Forelimb muscle (tissue), 1 donor: ENCODE measurements around the gene ARHGAP26. TPM values are rescaled to one million over a fixed set of nuclear protein-coding genes. Genes with fewer than 3 reads are reported as not detected.
A peak's percentile ranks its signal among the peaks of the same experiment; 100 is the strongest.
"Not testable (repeated sequence)": the region's sequence is repeated elsewhere in the genome, so short reads cannot be mapped to it uniquely, and the experiment has no call there.

Experiments
- DNase-seq: peaks from one replicate; pipeline ENCODE4 v3.0.0-alpha.2; 2013; ENCODE audit warnings: low read depth
- polyA plus RNA-seq: library from polyadenylated mRNA; unstranded; fragments of 120-200 nt; gene quantifications from one replicate; pipeline ENCODE4 v1.2.1, GENCODE V29; 2013; ENCODE audit not compliant: insufficient read length

The ARHGAP26 gene
- polyA plus RNA-seq, 1 donor = 11.9 TPM

- DNase-seq = no peak
Measured at GRCh38 chr5:142904416-142904815, 134.2 kb downstream of the ARHGAP26 start.

DNA sequence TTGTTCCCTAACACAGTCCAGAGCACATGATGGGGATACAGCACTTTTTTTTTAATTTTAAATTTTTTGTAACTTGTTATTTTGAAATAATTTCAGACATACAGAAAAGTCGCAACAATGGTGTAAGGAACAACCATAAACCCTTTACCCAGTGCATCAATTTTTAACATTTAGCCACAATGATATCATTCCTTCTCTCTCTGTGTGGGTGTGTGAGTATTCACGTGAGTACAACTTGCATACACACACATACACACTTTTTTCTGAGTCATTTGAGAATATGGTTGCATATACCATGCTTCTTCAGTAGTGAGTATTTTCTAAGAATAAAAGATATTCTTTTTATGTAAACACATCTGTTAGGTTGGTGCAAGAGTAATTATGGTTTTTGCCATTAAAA is 135.2 kb downstream of the ARHGAP26 start:
- no peak for DNase-seq

- DNase-seq = peak; percentile 82
Measured at GRCh38 chr5:142906863-142907671, 136.9 kb downstream of the ARHGAP26 start.

- no peak for DNase-seq
Measured at GRCh38 chr5:142908659-142909058, 138.5 kb downstream of the ARHGAP26 start.

- DNase-seq = no peak
Measured at GRCh38 chr5:142910128-142910527, 140.0 kb downstream of the ARHGAP26 start.

GRCh38 chr5:142911170-142911569 is 141.0 kb downstream of the ARHGAP26 start:
- no peak for DNase-seq

GRCh38 chr5:142911775-142912174 is 141.6 kb downstream of the ARHGAP26 start:
- DNase-seq = no peak

GRCh38 chr5:142913728-142914338 is 143.7 kb downstream of the ARHGAP26 start:
- no peak for DNase-seq

- no peak for DNase-seq
Measured at GRCh38 chr5:142915038-142915437, 144.9 kb downstream of the ARHGAP26 start.

DNA sequence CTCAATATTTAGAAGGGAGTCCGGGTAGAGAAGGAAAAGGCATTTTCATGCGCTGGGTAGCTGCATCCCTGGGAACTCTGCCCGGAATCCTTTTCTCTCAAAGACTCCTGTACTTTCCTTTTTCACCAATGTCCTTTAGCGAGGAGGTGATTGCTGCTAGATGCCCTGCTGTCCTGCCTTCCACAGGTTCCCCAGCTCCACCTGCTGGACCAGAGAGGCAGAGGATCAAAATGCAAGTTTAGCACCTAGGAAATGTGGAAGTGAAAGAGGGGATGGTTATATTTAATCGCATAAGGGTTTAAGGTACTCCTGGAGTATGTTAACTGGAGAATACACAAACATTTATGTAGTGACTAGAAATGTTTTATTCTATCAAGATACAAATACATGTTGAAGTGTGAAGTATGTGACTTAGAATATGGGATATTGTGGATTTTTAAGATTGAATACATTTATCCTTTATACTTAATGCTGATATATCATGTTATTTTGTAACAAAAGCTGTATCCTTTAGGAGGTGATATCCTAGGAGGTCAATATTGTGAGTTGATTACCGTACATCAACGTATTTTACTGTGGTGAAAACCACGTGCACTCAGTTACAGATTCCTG is 145.7 kb downstream of the ARHGAP26 start:
- DNase-seq = no peak

DNA sequence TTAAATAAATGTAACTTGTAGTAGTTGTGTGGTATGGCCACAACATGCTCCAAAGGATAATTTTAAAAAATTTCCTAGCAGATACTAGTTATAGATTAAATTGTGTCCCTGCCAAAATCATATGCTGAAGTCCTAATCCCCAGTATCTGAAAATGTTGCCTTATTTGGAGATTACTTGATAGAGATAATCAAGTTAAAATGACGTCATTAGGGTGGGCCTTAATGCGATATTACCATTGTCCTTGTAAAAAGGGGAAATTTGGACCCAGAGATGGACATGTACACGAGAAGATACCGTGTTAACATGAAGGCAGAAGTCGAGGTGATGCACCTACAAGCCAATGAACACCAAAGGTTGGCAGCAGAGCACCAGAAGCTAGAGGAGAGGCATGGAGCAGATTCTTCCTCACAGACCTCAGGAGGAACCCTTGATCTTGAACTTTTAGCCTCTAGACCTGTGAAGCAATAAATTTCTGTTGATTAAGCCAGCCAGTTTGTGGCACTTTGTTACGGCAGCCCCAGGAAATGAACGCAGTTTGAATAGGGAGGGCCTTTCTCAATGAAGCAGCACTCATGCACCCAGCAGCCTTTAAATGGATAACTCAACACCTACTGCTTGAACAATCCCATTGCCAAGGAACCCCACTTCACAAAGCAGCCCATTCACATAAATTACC is 148.9 kb downstream of the ARHGAP26 start:
- no peak for DNase-seq

GRCh38 chr5:142920849-142921612 is 150.9 kb downstream of the ARHGAP26 start:
- no peak for DNase-seq

DNA sequence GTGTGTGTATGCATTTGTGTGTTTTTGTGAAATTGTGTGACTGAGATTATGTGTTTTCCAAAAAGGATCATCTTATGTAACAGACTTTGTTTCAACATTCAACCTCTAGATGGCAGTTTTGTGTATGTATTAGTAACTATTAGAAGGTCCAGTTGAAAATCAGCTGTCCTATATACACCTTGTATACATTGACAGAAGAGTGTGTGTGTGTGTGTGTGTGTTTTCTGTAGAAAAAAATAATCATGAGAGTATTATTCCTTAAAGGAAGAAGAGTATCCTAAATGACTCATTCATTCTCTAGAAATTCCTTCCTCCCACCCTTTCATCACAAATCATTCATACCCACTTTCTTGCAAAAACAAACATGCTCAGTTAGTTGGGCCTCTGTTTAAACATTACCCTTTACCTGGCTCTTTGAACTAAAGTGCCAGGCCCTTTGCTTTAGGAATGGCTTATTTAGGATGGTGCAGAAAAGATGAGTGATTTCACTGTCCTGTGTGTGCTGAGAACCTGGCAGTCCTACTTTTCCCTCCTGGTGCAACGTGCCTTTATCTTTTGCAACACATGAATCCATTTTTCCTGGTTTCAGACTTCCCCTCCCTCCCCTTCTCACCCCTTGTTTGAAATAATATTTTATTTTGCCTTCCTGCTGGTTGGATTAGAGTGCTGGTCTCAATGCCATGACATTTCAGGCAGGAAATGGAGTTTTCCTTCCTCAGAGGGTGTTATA is 152.2 kb downstream of the ARHGAP26 start:
- peak; percentile 53 for DNase-seq

GRCh38 chr5:142924135-142924883 is 154.1 kb downstream of the ARHGAP26 start:
- DNase-seq = no peak

DNA sequence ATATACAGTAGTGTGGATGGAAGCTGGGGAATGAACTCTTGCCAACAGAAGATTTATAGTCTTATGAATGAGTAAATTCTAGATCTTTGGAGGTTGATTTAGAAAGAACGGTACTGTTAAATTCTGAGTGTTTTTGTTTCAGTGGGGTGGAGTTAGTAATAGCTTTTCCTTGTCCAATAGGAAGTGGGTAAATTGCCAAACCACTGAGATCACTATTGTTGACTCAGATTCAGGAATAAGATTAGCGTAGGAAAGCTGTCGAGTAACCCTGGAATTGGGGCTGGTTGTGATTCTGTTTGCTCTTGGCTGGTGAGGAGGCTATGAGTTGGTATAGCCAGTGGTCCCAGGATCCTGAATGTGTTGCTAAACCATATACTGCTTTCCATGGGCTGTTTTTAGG is 155.6 kb downstream of the ARHGAP26 start:
- DNase-seq = peak; percentile 39

DNA sequence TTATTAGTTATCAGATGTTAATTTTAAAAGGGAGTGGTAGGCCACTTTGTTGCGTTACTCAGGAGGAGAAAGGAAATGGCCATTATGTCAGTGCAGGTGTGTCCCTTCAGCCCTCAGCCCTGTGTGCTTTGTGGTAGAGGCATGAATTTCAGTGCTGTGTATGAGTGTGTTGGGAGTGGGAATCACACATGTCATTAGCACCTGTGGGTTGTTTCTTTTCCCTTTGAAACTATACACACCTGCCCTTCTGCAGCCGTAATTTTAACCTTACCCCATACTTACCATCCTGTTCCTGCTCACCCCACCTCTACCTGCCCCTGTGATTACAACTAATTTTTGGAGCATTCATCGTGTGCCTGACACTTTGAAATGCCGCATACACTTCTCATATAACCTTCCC is 156.4 kb downstream of the ARHGAP26 start:
- DNase-seq = no peak

- DNase-seq = not testable (repeated sequence)
Measured at GRCh38 chr5:142928999-142929398, 158.8 kb downstream of the ARHGAP26 start.

- DNase-seq = no peak
Measured at GRCh38 chr5:142929587-142929986, 159.4 kb downstream of the ARHGAP26 start.

DNA sequence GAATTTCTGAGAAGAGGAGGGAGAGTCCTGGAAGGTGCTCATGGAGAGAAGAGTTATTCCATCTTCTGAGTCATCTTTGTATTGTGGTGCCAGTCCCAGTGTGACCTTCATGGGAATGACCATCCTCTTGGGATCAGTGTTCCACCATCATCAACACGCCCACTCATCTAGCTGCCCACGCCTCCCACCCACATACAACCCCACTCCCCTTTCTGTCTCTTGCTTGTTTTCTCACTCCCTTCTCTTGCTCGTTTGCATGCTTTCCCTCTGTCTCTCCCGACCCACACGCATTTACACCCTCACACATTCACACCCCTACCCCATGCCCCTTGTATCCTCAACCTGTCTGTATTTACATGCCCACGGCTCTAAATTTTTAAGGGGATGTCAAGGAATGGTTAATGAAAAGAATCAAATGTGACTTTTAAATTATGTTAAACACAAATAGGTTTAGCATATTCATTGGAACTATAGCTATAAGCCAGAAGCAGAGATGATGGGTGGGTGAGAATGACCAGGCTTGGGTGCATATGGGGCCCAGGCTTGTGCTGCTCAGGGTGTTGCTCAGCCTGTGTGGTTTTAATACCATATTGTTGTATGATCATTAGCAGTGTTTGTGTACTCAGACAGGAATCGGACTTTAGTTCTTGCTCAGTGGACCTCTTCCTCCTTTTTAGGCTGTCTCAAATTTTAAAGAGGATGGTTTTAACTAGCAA is 160.4 kb downstream of the ARHGAP26 start:
- DNase-seq = no peak
